Mucosa of rectum (tissue), 2 donors: ENCODE data around the gene USP24.

Experiments
- H3K27ac ChIP-seq, 2 donors: one replicate each; pipeline ENCODE4 v1.7.0; 2013; ENCODE audit warnings: inconsistent platforms in 2 of 2, low read depth in 2 of 2, low read length in 2 of 2
- H3K27me3 ChIP-seq, 2 donors: one replicate each; pipeline ENCODE4 v1.7.0; 2013; ENCODE audit warnings: low read length in 2 of 2; ENCODE audit not compliant: control insufficient read depth in 2 of 2, insufficient read depth in 2 of 2
- H3K36me3 ChIP-seq, 2 donors: one replicate each; pipeline ENCODE4 v1.7.0; 2013; ENCODE audit warnings: low read length in 2 of 2; ENCODE audit not compliant: control insufficient read depth in 2 of 2, insufficient read depth in 2 of 2
- H3K4me1 ChIP-seq, 2 donors: one replicate each; pipeline ENCODE4 v1.7.0; 2013; ENCODE audit warnings: low read length in 2 of 2, mild to moderate bottlenecking in 1 of 2; ENCODE audit not compliant: control insufficient read depth in 2 of 2, insufficient read depth in 2 of 2
- H3K4me3 ChIP-seq, 2 donors: one replicate each; pipeline ENCODE4 v1.7.0; 2013; ENCODE audit warnings: low read length in 2 of 2
- H3K9ac ChIP-seq, 2 donors: one replicate each; pipeline ENCODE4 v1.7.0; 2013; ENCODE audit warnings: low read length in 2 of 2, low read depth in 1 of 2, mild to moderate bottlenecking in 1 of 2
- H3K9me3 ChIP-seq, 2 donors: one replicate each; pipeline ENCODE4 v1.7.0; 2013; ENCODE audit warnings: low read length in 2 of 2; ENCODE audit not compliant: control insufficient read depth in 2 of 2
- donor health status: healthy.
- donor health status: Normal muscosa, but diverticular disease.

USP24 gene

DNA sequence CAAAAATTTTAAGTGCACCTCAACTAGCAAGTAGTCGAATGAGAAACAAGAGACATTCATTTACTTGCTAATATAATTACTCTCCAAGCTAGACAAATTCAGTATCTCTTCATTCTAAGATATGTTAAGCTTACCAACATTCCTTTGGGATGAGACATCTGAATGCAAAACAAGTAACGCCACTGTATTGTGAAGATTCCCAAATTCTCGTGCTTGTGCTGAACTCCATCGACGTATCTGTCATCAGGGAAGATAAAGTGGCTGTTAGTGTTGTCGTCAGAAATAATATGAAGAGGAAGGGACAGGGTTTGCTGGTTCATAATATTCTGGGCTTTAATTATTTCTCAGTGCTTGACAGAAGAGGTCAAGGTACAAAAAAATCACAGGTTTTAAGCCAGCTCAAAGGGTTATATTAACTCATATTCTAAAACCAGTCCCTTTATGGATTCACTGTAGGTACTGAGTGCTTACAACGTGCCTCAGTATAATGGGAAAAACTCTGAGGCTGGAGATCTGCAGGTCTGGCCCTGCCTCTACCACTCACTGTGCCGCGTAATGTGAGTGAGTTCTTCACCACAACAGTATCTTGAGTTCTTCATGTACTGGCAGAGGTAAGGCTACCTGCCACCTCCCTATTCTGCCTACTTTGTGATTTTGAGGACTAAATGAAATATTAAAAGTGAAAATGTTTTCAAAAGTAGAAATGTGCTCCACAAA, 133.8 kb downstream of the USP24 start:
- Histone ChIP-seq H3K9ac (no peak overlapping the region), H3K36me3 (peaks cover 84 to 92% of the 10 kb centered on the region in 2 donors), H3K9me3 (no peaks in the 10 kb centered on the region), H3K27me3 (no peaks in the 10 kb centered on the region), H3K4me3 (no peak overlapping the region), H3K27ac (no peak overlapping the region), H3K4me1 (no peaks in the 10 kb centered on the region)

DNA sequence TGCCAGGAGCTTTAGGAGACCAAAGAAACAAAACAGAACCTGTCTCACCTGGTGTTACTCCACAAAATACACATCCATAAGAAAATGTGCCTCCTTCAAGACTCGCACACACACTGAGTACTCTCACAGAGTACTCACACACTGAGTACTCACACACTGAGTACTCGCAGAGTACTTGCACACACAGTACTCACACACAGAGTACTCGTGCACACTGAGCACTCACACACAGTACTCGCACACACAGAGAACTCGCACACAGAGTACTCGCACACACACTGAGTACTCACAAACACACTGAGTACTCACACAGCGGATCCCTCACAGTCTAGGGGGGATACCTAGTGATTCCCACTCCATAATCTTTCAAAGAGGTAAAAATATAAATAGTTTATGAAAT, 135.5 kb downstream of the USP24 start:
- no peak overlapping the region for H3K9ac ChIP-seq
- peaks cover 82 to 90% of the 10 kb centered on the region in 2 donors for H3K36me3 ChIP-seq
- H3K4me1 ChIP-seq: no peaks in the 10 kb centered on the region
- H3K27ac ChIP-seq: no peak overlapping the region
- no peaks in the 10 kb centered on the region for H3K27me3 ChIP-seq
- no peak overlapping the region for H3K4me3 ChIP-seq
- H3K9me3 ChIP-seq: no peaks in the 10 kb centered on the region

DNA sequence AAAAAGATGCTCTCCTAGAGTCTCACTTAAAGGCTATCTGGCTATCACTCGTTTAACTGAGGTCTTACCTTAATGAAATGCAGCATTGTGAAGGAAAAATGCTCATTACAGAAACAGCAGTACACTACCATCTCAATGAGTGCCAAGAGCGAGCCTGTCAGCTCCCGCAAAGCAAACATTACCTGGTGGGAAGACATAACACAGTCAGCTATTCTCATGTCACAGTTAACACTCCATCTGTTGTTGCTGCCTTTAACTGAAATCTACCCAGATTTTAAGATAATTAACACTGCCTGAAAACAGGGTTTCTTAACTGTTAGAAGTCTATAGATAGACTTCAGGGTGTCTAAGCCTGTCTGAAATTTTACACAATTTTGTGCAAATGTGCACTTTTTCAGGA, 136.7 kb downstream of the USP24 start:
- Histone ChIP-seq H3K9me3 (no peaks in the 10 kb centered on the region), H3K27me3 (no peaks in the 10 kb centered on the region), H3K4me3 (no peak overlapping the region), H3K4me1 (no peaks in the 10 kb centered on the region), H3K27ac (no peak overlapping the region), H3K36me3 (peaks cover 79 to 90% of the 10 kb centered on the region in 2 donors), H3K9ac (no peak overlapping the region)

DNA sequence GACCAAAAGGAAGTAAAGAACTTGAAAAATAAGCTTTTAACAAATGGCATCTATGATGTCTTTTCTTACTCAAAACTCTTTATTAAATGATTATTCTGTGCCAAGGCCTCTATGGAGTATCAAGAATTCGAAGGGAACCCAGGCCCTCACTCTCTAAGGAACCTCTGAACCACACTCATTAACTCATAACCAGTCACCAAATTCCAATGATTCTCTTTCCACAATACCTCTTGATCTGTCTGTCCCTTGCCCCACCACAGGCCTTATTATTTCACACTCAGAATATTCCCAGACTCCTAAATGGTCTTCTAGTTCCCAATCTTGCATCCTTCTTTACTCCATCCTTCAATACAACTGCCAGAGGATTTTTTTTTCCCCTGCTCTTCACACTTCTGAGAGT, 138.8 kb downstream of the USP24 start:
- Histone ChIP-seq H3K4me3 (no peak overlapping the region), H3K36me3 (peaks cover 83 to 91% of the 10 kb centered on the region in 2 donors), H3K27me3 (no peaks in the 10 kb centered on the region), H3K27ac (no peak overlapping the region), H3K9ac (no peak overlapping the region), H3K9me3 (no peaks in the 10 kb centered on the region), H3K4me1 (no peaks in the 10 kb centered on the region)

DNA sequence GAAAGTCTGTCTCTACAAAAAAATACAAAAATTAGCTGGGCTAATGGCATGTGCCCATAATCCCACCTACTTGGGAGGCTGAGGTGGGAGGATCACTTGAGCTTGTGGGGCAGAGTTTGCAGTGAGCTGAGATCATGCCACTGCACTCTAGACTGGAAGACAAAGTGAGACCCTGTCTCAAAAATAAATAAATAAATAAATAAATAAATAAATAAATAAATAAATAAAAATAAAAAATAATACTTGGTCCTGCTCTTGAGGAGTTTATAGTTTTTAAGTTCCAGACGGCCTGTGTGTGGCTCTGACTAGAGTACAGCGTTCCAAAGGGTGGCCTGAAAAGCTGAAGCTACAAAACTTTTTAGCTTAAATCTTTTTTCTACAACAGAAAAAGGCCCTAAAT, 140.7 kb downstream of the USP24 start:
- Histone ChIP-seq H3K9me3 (no peaks in the 10 kb centered on the region), H3K27ac (no peak overlapping the region), H3K36me3 (peaks cover 79 to 87% of the 10 kb centered on the region in 2 donors), H3K27me3 (no peaks in the 10 kb centered on the region), H3K4me3 (no peak overlapping the region), H3K4me1 (no peaks in the 10 kb centered on the region), H3K9ac (no peak overlapping the region)

DNA sequence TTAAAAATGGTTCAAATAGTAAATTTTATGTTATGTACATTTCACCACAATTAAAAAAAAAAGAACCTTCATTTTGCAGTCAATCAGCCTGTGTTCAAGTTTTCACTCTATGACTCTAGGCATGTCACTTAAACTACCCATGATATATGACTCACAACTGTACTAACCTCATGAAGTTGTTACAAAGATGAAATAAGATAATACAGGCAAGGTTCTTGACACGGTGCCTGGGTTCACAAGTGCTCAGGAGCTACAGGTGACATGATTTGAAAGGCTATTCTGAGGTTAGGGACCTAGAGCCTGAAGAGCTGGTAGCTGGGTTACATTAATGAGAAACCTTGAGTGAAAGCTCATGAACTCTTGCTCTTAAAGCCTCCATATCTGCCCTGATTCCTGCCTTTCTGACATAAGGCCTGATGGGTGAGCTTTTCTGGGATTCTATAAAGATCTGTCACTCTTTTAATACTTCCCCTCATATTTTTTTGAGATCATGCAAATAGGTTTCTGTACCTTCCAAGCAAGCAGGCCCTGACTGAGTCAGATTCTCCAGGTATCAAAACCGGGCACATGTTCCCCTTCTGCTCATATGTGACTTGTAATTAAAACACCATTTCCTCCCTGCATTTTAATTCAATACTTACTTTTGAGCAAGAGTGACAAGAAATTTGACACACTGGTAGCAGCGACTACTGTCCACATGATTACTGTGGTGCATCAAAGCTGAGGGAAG, 141.8 kb downstream of the USP24 start:
- Histone ChIP-seq H3K9me3 (no peaks in the 10 kb centered on the region), H3K27me3 (no peaks in the 10 kb centered on the region), H3K4me1 (no peaks in the 10 kb centered on the region), H3K36me3 (peaks cover 80 to 87% of the 10 kb centered on the region in 2 donors), H3K4me3 (no peak overlapping the region), H3K27ac (no peak overlapping the region), H3K9ac (no peak overlapping the region)

DNA sequence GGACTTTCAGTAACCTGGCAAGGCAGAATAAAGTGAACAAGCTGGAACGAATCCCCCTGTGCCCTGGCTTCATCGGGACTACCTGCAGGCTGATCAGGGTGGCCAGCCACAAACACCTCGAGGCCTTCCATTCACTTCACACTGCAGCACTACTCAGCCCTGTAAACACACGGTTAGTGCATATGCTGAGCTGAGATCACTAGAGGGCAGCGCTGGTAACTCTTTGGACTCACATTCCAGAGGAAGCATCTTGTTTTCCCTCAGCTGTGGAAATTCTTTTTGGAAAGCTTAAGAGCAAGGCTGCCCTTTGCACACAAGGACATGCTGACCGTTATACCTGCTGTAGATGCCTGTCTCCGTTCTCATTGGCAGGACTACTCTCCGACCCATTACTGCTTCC, 143.7 kb downstream of the USP24 start:
- no peak overlapping the region for H3K4me3 ChIP-seq
- no peaks in the 10 kb centered on the region for H3K4me1 ChIP-seq
- H3K36me3 ChIP-seq: peaks cover 78 to 88% of the 10 kb centered on the region in 2 donors
- H3K9me3 ChIP-seq: no peaks in the 10 kb centered on the region
- H3K27me3 ChIP-seq: no peaks in the 10 kb centered on the region
- H3K27ac ChIP-seq: no peak overlapping the region
- H3K9ac ChIP-seq: no peak overlapping the region

DNA sequence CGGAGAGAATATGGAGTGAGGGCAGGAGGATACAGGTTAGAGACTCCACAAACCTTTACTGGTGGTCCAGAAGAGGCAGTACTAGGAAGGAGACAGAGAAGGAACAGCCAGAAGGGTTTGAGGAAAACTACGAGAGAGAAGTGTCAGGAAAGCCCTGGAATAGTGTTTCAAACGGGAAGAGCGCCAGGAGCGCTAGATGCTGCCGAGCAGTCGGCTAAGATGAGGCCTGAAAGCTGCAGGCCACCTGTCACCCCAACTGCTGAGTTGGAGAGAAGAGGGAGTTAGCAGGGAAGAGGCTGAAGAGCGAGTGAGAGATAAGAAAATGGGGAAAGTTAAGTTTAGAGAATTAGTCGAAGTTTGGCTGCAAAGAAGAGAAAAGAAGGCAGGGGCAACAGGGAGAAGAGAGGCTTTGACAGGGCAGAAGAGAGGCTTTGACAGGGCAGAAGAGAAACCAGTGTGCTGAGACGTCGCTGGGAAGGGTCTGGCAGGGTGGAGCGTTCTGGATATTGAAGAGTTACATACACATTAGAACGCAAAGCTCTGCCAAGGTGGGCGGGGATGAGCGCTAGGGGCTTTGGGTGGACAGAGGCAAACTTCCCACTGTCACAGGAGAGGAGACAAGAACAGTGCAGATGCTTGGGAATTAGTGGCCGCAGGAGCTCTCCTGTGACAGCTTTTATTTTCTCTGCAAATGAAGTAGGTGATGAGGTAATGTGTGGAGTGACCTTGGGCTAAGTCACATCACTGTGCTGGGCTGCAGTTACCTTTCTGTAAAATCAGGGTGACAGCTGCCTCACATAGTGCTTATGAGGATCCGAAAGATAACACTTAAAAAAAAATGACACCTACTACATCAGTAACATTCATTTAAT, 144.6 kb downstream of the USP24 start:
- Histone ChIP-seq H3K9me3 (no peaks in the 10 kb centered on the region), H3K9ac (no peak overlapping the region), H3K36me3 (peaks cover 74 to 85% of the 10 kb centered on the region in 2 donors), H3K4me3 (no peak overlapping the region), H3K27ac (no peak overlapping the region), H3K27me3 (no peaks in the 10 kb centered on the region), H3K4me1 (no peaks in the 10 kb centered on the region)

DNA sequence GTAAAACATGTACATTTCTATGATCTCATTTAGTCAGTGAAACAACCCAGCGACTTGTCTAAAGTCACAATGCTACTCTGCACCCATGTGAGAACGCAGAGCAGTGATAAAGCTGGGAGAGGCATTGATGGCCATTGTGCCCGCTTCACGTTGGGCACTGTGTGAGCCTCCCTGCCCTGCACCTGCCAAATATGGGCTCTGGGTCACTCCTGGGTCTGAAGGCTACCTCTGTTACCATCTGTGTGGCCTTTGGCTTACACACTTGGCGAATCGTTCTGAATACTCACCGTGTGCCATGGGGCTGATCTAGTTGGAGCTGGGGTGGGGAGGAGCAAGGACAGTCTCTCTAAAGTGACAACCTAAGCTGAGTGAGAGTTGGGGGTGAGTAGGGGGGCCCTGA, 145.9 kb downstream of the USP24 start:
- Histone ChIP-seq H3K4me1 (no peaks in the 10 kb centered on the region), H3K9me3 (no peaks in the 10 kb centered on the region), H3K4me3 (no peak overlapping the region), H3K27me3 (no peaks in the 10 kb centered on the region), H3K36me3 (peaks cover 65 to 74% of the 10 kb centered on the region in 2 donors), H3K9ac (no peak overlapping the region), H3K27ac (no peak overlapping the region)

DNA sequence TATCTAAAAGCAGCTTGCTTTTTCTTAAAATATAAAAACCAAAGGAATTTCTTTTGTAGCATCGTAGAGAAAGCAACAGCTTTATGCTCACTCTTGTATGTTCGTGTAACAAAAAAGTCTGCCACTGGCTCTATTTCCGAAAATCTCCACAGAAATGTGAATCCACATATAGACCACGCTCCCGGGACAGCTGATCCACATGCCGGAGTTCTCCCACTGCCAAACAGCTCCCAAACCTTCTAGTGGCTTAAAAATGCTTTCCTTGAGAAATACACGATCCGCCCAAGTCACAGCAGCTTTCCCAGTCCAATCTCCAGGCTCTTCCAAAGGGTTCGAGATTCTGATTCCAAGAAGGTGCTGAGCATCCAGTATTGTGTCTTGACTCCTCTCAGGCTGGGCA, 146.5 kb downstream of the USP24 start:
- H3K9me3 ChIP-seq: no peaks in the 10 kb centered on the region
- H3K36me3 ChIP-seq: peaks cover 62 to 68% of the 10 kb centered on the region in 2 donors
- no peak overlapping the region for H3K9ac ChIP-seq
- H3K27ac ChIP-seq: no peak overlapping the region
- no peaks in the 10 kb centered on the region for H3K27me3 ChIP-seq
- H3K4me3 ChIP-seq: no peak overlapping the region
- no peaks in the 10 kb centered on the region for H3K4me1 ChIP-seq
